ENCODE data around the gene OBI1.
A peak's percentile ranks its signal among the peaks of the same experiment; 100 is the strongest.

DNA sequence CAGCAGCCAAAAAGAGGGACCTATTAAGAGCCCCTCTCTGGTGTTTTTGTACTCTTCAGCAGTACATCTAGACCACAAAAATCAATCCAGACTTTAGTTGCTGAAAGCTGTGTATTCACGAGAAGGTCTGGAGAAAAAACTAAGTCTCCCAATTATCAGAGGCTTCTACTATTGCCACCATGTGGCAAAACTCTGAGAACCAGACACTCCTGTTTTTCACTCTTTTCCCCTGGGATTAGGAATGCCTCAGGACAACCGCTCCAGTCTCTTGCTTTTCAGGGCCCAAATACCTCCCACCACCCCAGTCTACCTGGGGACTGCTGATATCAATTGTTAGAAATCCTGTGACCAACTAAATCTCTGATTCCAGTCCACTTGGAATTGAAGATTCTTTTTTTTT, 30.1 kb upstream of the OBI1 start:
- TF ChIP-seq NRF1 (conservative IDR thresholded peaks at IDR 0.05; ENCODE audit: low read depth, low read length) (no peak), JUNB (IDR thresholded peaks at IDR 0.05) (no peak), FOXK2 (IDR thresholded peaks at IDR 0.05) (no peak), SP1 (IDR thresholded peaks at IDR 0.05; ENCODE audit: low read depth, low read length) (no peak), EZH2 (IDR thresholded peaks at IDR 0.05; ENCODE audit: borderline replicate concordance, control insufficient read depth, low read depth, low read length) (no peak), CEBPB (IDR thresholded peaks at IDR 0.05; ENCODE audit: borderline replicate concordance in 1 of 2, low read depth in 2 of 2, low read length in 2 of 2) (no peak), MXI1 (IDR thresholded peaks at IDR 0.05; ENCODE audit: low read depth, low read length) (no peak)
- TF ChIP-seq, protein P1, sequence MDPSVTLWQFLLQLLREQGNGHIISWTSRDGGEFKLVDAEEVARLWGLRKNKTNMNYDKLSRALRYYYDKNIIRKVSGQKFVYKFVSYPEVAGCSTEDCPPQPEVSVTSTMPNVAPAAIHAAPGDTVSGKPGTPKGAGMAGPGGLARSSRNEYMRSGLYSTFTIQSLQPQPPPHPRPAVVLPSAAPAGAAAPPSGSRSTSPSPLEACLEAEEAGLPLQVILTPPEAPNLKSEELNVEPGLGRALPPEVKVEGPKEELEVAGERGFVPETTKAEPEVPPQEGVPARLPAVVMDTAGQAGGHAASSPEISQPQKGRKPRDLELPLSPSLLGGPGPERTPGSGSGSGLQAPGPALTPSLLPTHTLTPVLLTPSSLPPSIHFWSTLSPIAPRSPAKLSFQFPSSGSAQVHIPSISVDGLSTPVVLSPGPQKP (IDR thresholded peaks at IDR 0.05; ENCODE audit: low read depth, low read length) = no peak
- TF ChIP-seq, protein P2, sequence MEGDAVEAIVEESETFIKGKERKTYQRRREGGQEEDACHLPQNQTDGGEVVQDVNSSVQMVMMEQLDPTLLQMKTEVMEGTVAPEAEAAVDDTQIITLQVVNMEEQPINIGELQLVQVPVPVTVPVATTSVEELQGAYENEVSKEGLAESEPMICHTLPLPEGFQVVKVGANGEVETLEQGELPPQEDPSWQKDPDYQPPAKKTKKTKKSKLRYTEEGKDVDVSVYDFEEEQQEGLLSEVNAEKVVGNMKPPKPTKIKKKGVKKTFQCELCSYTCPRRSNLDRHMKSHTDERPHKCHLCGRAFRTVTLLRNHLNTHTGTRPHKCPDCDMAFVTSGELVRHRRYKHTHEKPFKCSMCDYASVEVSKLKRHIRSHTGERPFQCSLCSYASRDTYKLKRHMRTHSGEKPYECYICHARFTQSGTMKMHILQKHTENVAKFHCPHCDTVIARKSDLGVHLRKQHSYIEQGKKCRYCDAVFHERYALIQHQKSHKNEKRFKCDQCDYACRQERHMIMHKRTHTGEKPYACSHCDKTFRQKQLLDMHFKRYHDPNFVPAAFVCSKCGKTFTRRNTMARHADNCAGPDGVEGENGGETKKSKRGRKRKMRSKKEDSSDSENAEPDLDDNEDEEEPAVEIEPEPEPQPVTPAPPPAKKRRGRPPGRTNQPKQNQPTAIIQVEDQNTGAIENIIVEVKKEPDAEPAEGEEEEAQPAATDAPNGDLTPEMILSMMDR (IDR thresholded peaks at IDR 0.05 in 2 of 3, conservative IDR thresholded peaks at IDR 0.05 in 1 of 3; ENCODE audit: control insufficient read depth in 2 of 3, extremely low read depth in 1 of 3, insufficient read depth in 1 of 3, low read depth in 3 of 3, low read length in 3 of 3) = 0 out of 6 replicates have a peak, but pooled peaks of 1 of the 3 experiments have one; percentile 3
